Stimulated activated CD4-positive, alpha-beta T cell treated with anti-CD3 and anti-CD28 coated beads, Interleukin-2, amount 100 ng/mL, for 24 hours (primary cell): ENCODE data around the gene BOC.
A peak's percentile ranks its signal among the peaks of the same experiment; 100 is the strongest.
"Not testable (repeated sequence)": the region's sequence is repeated elsewhere in the genome, so short reads cannot be mapped to it uniquely, and the experiment has no call there.

Experiments
- DNase-seq, 2 donors: peaks; one replicate each; pipeline ENCODE4 v3.0.0-alpha.2; 2020

Gene BOC, protein sequence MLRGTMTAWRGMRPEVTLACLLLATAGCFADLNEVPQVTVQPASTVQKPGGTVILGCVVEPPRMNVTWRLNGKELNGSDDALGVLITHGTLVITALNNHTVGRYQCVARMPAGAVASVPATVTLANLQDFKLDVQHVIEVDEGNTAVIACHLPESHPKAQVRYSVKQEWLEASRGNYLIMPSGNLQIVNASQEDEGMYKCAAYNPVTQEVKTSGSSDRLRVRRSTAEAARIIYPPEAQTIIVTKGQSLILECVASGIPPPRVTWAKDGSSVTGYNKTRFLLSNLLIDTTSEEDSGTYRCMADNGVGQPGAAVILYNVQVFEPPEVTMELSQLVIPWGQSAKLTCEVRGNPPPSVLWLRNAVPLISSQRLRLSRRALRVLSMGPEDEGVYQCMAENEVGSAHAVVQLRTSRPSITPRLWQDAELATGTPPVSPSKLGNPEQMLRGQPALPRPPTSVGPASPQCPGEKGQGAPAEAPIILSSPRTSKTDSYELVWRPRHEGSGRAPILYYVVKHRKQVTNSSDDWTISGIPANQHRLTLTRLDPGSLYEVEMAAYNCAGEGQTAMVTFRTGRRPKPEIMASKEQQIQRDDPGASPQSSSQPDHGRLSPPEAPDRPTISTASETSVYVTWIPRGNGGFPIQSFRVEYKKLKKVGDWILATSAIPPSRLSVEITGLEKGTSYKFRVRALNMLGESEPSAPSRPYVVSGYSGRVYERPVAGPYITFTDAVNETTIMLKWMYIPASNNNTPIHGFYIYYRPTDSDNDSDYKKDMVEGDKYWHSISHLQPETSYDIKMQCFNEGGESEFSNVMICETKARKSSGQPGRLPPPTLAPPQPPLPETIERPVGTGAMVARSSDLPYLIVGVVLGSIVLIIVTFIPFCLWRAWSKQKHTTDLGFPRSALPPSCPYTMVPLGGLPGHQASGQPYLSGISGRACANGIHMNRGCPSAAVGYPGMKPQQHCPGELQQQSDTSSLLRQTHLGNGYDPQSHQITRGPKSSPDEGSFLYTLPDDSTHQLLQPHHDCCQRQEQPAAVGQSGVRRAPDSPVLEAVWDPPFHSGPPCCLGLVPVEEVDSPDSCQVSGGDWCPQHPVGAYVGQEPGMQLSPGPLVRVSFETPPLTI

DNA sequence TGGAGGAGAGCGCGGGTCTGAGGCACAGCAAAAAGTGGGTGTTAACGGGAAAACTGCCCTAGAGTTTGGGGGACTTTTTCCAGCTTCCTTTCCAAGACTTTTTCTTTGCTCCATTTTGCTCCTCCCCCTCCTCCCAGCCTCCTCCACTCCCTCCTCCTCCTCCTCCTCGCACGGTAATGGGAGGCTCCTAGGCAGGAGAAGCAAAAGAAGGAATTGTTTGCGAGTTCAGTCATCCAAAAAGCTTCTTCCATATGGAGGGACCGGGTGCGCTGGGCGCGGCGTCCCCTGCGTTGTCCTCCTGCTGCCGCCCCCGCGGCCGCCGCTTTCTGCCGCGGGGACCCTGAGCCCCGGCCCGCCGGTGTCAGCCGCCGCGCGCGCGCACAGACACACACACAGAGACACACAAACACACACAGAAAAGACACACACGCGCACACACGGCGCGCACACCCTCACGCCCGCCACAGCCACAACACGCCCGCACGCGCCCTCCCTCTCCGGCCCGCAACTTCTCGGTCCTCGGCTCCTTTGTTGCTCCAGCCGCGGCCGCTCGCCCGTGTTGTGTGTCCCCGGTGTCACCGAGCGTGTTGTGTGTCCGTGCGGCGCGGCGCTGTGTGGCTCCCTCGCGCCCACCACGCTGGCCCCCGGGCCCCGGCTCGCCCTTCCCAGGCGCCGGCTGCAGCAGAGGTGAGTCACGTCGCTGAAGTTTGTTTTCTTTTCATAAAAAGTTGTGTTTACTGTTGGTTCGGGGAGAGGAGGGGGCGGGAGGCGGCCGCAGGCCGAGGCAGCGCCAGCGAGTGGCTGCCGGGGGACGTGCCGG is at the start of gene BOC:
BOC (plus strand) TSS at position 228 of the 820 bp plus-strand sequence. CDS start 38,246 bp downstream, outside the sequence.
- DNase-seq, result peak in 1 of 2 donors; percentile 13

DNA sequence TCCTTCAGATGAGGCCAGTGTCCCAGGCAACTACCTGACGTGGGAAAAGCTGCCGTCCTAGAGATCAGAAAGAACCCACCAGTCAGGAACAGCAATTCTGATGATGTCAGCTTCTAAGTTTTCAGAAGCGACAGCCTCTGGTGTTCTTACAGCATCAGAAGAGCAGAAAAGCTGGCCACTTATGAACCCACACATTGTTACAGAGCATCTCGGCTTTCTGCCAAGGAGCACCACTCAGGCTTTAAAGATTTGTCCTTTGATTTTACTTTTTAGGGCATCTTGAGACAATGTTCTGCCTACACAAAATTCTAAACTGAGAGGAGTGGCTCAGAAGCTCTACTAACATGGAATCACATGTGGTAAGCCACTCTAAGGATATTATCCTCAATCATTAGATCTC is 49.7 kb upstream of the BOC start:
- no peak for DNase-seq

DNA sequence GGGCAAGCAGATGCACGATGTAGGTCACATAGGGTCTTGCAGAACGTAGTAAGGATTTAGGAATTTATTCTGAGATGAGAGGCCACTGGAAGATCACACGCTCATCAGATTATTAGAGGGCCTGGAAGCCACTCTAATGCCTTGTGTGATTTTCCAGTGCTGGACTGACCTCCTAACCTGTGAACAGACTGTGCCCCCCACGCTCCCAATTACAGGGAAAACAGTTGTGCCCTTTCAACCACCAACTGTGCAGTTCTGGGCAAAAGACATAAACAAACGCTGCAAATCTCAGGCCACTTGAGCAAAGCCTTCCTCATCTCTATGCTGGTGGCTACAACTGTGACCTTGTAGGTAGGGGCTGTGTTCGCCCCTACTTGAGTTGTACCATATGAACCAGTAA is 48.2 kb upstream of the BOC start:
- no peak for DNase-seq

DNA sequence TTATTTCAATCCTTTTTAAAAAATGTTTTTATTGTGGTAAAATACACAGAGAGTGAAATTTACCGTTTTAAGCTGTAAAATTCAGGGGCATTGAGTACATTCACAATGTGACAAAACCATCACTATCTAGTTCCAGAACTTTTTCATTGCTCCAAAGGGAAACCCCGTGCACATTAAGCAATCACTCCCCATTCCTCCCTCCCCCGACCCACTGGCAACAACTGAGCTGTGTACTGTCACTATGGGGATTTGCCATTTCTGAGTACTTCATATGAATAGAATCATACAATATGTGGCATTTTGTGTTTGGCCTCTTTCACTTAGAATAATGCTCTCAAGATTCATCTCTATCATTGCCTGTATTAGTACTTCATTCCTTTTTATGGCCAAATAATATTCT is 45.5 kb upstream of the BOC start:
- no peak for DNase-seq

DNA sequence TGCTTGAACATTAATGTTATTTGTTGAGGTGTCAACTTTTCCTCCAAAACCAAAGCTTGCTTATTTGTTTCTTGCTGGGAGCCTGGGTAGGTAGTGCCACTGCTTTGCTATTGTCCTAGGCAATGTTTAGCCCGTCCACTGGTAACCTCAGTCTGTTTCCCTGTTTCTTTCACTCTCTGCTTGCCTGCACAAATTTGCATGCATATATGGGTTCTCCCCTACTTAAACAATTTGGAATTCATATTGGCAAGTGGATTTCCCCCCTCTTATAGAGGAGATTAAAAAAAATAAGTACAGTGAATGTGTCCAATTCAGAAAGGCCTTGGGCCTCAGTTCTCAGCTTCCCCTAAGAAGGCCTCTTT is 45.0 kb upstream of the BOC start:
- no peak for DNase-seq

DNA sequence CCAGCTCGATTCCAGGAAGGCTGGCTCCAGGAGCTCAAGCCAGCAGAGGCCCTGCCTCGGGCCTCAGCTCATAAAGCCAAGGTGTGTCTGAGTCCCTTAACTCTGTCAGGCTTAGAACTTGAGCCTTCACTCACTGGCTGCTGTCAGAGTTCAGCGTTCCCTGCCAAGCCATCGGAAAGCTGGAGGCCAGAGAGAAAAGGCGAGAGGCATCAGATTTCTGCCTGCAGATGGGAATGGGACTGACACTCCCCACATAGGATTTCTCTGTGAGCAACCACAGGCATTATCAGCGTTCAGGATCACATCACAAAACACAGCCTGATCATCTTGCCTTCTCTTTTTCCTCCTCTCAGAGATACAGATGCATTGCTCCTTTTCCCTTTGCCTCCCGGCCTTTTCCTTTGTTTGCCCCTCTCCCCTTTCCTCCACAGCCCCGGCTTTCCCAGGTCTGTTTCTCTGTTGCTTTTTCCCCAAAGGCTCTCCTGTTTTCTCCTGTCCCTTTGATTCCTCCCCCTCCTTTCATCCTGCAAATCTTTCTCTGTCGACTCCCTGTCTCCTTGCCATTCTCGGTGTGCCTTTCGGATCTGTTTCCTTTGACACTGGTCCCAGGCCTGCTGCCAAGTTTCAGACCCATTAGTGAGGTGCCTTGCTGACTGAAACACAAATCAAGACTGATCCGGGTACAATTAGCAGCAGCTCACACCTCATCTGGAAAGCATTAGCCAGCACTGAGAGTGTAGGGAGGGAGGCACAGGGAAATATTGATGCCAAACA is 44.5 kb upstream of the BOC start:
- no peak for DNase-seq

DNA sequence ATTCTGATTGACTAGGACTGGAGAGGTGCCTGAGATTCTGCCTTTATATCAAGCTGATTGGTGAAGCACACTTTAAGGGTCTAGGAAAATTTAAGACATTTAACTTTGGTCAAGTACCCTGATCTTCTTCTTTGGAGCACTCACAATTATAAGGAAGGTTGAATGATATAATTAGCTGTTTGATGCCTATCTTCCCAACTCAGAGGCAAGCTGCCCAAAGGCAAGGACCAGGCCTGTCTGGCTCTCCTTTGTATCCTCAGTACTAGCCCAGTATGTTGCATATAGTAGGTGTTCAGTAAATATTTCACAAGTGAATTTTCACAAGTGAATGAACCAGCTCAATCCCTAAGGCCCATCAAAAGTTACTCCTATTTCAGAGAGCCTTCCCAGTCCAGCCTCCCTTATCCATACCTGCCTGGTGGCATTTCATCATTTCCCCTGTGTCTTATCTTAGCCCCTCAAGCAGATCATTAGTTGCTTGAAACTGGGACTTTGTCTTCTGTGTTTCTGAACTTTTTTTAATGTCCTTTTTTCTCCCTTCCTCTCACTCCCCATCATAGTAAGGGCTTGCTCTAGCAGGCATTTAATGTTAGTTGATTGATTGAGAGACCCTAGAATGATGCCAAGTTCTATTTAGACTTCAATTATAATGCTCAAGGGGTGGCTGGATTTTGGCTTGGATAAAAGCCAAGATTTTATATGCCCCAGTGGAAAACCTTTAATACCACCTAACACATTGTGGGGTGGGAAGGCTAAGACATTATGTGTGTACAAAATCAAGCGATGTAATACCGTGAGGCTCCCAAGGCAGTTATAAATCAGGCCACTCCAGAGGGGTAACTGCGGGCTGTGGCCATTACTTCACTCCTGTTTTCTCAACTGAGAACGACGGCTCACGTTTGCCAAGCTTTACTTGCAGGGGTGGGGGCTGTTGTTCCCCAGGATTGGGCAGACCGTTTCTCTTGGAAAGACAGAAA is 43.2 kb upstream of the BOC start:
- no peak for DNase-seq

DNA sequence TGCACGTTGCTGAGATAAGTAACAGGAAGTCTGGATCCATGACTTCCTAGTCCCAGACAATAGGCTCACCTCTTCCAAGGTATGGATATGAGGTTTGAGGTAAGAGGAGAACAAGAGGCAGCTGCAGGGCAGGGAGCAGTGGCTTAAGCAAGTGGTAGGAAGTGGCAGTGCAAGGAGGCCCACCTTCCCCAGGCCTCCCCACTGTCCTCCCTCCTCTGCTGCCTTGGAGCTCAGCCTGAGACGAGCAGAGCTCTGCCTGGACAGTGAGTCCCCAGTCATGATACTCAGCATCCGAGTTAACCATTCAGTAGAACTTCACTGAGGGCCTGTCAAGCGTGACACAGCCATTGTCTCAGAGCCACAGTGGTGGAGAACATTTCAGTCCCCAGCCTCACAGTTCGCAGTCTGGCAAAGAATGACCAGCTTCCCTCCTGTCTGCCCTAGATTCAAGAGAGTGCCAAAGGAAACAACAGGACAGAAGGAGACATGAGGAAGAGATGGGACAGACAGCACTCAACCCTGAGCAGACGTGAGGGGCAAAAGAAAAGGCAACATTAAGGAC is 41.4 kb upstream of the BOC start:
- no peak for DNase-seq

DNA sequence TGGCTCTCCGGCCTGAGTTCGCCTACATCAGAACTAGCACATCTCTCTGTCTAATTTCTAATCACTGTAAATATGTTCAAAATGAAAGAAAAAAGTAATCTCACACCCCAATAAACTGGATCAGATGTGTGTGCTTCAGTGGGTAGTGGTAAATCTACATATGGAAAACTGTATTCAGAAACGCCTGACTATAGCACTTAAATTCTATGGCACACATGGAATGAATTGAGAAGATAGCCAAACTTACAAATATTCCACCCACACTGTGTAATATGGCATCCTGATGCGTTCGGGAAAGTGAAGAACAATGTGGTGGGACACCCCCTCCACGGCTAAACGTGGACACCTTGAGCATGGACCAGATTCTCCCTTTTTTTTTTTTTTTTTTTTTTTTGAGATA is 40.6 kb upstream of the BOC start:
- DNase-seq, result no peak

DNA sequence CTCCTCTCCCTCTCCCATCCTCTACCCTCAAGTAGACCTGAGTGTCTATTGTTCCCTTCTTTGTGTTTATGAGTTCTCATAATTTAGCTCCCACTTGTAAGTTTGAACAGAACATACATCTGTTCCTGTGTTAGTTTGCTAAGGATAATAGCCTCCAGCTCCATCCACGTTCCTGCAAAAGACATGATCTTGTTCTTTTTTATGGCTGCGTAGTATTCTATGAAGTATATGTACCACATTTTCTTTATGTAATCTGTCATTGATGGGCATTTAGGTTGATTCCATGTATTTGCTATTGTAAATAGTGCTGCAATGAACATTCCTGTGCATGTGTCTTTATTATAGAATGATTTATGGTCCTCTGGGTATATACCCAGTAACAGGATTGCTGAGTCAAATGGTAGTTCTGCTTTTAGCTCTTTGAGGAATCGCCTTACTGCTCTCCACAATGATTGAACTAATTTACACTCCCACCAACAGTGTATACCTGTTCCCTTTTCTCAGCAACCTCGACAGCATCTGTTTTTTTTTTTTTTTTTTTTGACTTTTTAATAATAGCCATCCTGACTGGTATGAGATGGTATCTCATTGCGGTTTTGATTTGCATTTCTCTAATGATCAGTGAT is 39.6 kb upstream of the BOC start:
- DNase-seq, result not testable (repeated sequence)

DNA sequence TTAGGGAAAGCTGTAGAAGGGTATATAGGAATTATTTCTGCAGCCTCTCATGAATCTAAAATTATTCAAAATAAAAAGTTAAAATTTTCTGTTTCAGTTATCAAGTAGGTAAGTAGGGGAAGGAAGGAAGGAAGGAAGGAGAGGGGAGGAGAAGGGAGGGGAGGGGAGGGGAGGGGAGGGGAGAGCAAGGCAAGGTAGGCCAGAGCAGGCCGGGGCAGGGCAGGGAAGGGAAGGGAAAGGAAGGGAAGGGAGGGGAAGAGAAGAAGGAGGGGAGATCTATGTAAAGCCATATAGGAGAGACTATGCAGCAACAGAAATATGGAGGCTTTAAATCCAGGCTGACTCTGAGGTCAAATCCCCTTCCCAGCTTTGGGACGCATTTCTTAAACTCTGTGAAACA is 38.3 kb upstream of the BOC start:
- DNase-seq, result no peak

DNA sequence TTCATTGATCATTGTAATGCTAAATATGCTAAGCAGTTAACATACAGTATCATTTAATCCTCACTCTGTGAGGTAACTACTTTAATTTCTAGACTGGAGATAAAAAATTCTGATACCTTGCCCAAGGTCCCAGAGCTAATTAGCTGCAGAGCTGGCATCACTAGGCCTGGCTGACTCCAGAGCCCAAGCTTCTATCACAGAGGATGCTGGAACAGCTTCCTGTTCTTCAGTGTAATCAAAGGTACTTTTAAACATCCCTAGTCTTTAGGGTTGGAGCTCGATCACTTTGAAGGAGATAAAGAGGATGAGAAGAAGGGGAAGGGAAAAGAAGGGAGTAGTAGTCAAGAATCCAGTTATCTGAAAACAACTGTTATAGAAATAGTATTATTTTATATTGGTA is 37.1 kb upstream of the BOC start:
- DNase-seq, result no peak

DNA sequence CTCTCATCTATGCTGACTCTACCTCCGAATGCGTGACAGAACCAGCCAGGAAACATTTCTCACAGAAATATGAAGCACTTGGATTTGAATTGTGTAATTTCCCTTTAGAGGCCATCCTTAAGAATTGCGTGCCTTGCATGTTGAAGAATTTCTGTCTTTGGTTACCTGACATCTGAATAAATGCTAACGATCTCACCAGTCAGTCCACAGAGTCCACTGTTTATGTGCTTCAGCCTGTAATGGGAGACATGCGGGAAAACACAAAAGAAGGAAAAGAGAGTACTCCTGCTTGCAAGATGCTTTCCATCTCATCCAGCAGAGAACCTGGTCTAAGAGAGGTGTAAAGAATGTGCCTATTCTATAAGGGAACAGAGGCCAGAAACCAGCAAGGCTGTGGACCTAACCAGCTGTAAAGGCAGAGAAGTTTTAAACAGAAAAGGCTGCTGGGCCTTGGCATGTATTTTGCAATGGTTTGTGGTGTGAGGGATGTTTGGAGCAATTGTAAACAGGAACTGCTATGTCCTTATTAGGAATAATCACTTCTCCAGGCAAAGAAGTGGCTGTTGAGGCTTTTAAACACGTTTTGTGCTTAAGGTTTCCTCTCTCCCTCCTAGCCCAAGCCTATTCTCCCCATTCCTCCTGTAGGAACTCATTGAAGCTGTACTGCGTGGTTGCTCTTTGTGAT is 36.4 kb upstream of the BOC start:
- no peak for DNase-seq

DNA sequence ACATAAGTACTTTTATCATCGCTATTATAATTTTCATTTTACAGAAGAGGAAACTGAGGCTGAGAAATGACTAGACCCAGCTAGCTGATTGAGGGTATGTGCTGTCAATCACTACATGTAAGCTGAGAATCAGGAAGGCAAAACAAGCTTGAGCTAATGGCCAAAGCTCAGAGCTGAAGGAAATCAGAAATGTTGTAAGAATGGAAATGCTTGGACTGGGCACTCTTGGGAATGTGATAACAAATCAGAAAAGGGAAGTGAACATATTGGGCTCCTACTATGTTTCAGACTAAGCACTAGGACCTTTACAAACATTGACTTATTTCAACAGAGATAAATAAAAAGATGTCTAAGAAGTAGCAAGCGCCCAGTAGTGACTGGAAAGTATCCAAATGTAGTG is 33.8 kb upstream of the BOC start:
- DNase-seq, result no peak

DNA sequence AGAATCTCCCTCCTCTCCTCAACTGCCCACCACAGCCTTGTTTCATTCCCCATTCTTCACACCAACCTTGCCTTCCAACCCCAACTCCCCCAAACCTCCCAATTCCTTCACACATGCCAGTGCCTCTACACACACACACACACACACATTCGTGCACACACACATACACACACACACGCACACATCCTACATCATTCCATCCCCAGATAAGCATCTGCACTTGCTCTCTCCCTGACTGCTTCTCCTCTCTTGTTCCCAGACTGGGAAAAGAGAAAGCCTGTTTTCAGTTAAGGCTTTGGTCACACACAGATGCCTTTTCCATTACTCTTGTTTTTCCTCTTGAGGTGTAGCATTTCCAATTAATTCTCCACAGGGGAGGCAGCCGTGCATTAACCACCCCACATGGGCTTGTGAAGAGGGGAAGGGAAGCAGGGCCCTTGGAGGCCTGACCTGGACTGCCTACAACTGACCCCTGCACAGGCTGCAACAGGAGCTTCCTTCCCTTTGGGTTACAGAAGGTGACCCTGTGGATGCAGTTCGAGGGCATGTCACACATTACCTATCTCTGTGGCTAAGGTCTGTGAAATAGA is 32.0 kb upstream of the BOC start:
- DNase-seq, result no peak

DNA sequence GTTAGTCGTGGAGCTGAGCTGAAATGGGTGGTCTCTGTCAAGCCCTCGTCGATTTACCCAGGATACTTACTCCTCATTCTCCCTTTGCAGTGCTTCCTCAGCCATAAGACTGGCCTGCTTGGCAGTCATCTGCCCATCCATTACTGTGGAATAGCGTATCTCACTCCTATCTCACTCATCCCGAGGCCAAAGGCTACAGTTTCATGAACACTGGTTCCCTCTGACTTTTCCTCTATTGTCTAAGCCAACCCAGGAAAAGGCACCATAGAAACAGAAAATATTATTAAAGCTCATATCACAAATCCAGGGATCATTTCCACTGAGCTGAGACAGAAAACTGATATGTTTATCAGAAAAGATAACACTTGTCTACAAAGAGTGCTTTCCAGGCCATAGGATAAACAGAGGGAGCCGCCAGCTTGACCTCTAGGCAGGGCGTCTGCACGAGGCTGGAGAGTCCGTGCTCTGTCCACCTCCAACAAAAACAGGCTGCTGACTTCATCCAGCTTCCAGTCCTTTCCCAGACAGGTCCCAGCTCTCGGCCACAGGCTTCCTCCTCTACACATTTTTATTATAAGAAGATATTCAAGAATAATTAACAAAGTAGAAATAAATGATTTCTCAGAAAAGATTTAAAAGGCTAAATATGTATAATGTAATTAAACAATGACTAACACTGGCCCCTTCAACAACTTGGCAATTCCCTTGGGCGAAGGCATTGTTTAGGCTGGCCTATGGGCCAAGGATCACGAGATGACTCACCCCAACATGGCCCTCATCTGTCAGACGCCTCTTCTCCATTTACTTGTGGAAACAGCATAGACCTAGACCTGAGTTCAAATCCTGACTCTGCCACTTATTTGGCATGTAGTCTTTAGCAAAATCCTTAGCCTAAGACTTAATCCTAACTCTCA is 27.4 kb upstream of the BOC start:
- DNase-seq, result no peak

DNA sequence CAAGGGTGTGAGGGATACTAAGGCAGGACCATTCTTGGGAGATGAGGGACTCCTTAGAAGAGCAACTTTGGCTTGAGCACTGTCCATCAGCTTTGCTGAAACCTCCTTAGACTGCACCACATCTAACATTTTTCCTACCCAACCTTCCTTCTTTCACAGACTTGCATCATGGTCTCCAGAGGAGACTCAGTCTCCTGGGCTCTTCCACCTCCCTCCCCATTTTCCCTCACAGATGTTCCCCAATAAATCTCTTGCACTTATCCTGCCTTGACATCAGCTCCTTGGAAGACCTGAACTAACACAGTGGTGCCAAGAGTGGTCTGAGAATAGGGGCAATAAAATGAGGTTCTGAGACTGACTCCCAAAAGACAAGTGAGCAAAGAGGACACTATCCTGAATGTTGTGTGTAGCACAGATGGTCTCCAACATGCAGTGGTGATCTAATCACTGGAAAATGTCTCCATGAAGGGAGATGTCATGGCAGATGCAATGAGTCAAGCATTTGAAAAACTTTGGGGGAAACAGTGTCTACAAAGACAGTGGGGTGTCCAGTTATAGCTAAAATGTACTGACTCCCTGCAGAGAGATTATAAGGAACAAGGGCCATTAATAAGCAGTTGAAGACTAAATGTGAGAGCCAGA is 26.0 kb upstream of the BOC start:
- DNase-seq, result no peak
